ENCODE results near the gene SPESP1. TPM values are rescaled to one million over a fixed set of nuclear protein-coding genes. Genes with fewer than 3 reads are reported as not detected.

Gene SPESP1
- total and polyA plus RNA-seq, 10 donors, result 0.43 to 5.9 (median 2.2) TPM

GRCh38 chr15:68934341-68934740 lies 4.0 kb downstream of the SPESP1 start:
- H3K9me3 ChIP-seq, result no peaks in the 10 kb centered on the region
- H3K4me1 ChIP-seq, result no peaks in the 10 kb centered on the region
- intact Hi-C loops (cut with DNase I; ENCODE audit: low total_unique reads), result no loop called here
- TF ChIP-seq POLR2A (IDR thresholded peaks at IDR 0.05), result no peak
- no peak overlapping the region for H3K27ac ChIP-seq
- H3K4me3 ChIP-seq, result no peak overlapping the region
- peaks cover 0 to 10% (median 0%) of the 10 kb centered on the region in 7 donors for H3K27me3 ChIP-seq (replicated peaks in 1 of 7)
- no peak for DNase-seq
- H3K36me3 ChIP-seq, result no peaks in the 10 kb centered on the region

GRCh38 chr15:68935400-68935937 lies 5.1 kb downstream of the SPESP1 start:
- H3K27ac ChIP-seq, result no peak overlapping the region
- TF ChIP-seq POLR2AphosphoS5 (IDR thresholded peaks at IDR 0.05) (no peak), CTCF (IDR thresholded peaks at IDR 0.05 in 8 of 11, conservative IDR thresholded peaks at IDR 0.05 in 3 of 11) (no peak)
- WGBS, 5 donors, result 88 to 100% (median 92%) methylated on average over 2 of the region's 2 CpGs

GRCh38 chr15:68939501-68939900 lies 9.2 kb downstream of the SPESP1 start:
- H3K9me3 ChIP-seq, result no peaks in the 10 kb centered on the region
- 44 to 72% (median 59%) methylated on average over 1 of the region's 1 CpG for WGBS, 5 donors

More at GRCh38 chr15:68935400-68935937, 5.1 kb downstream of the SPESP1 start:
- no peak for DNase-seq
- no peaks in the 10 kb centered on the region for H3K36me3 ChIP-seq
- no peaks in the 10 kb centered on the region for H3K4me1 ChIP-seq
- intact Hi-C loops (cut with DNase I; ENCODE audit: low total_unique reads), result no loop called here
- no peaks in the 10 kb centered on the region for H3K9me3 ChIP-seq
- H3K27me3 ChIP-seq (replicated peaks in 1 of 7), result peaks cover 0 to 5% (median 0%) of the 10 kb centered on the region in 7 donors
- no peak overlapping the region for H3K4me3 ChIP-seq

GRCh38 chr15:68951813-68952212 lies 21.5 kb downstream of the SPESP1 start:
- no peak overlapping the region for H3K4me3 ChIP-seq
- H3K27ac ChIP-seq, result no peak overlapping the region
- no peaks in the 10 kb centered on the region for H3K4me1 ChIP-seq
- no peaks in the 10 kb centered on the region for H3K36me3 ChIP-seq
- 85 to 93% (median 91%) methylated on average over 4 of the region's 4 CpGs for WGBS, 5 donors
- H3K9me3 ChIP-seq, result peaks cover 0 to 23% (median 11%) of the 10 kb centered on the region in 8 donors
- DNase-seq, result no peak
- TF ChIP-seq CTCF (IDR thresholded peaks at IDR 0.05 in 8 of 11, conservative IDR thresholded peaks at IDR 0.05 in 3 of 11), result no peak
- no peak for TF ChIP-seq POLR2AphosphoS5 (IDR thresholded peaks at IDR 0.05)
- peaks cover 0 to 7% (median 0%) of the 10 kb centered on the region in 7 donors for H3K27me3 ChIP-seq (replicated peaks in 1 of 7)
- intact Hi-C loops (cut with DNase I; ENCODE audit: low total_unique reads), result no loop called here

More at GRCh38 chr15:68939501-68939900, 9.2 kb downstream of the SPESP1 start:
- Histone ChIP-seq H3K4me3 (no peak overlapping the region), H3K36me3 (no peaks in the 10 kb centered on the region), H3K27ac (no peak overlapping the region), H3K27me3 (replicated peaks in 1 of 7) (peaks cover 0 to 8% (median 0%) of the 10 kb centered on the region in 7 donors), H3K4me1 (no peaks in the 10 kb centered on the region)
- no peak for DNase-seq
- TF ChIP-seq POLR2AphosphoS5 (IDR thresholded peaks at IDR 0.05), result no peak
- TF ChIP-seq CTCF (IDR thresholded peaks at IDR 0.05 in 8 of 11, conservative IDR thresholded peaks at IDR 0.05 in 3 of 11), result no peak
- no peak for TF ChIP-seq POLR2A (IDR thresholded peaks at IDR 0.05)
- intact Hi-C loops (cut with DNase I; ENCODE audit: low total_unique reads), result no loop called here

- H3K27me3 ChIP-seq (replicated peaks in 1 of 7), result peaks cover 0 to 19% (median 0%) of the 10 kb centered on the region in 7 donors
- TF ChIP-seq POLR2AphosphoS5 (IDR thresholded peaks at IDR 0.05) (no peak), CTCF (IDR thresholded peaks at IDR 0.05 in 8 of 11, conservative IDR thresholded peaks at IDR 0.05 in 3 of 11) (no peak), POLR2A (IDR thresholded peaks at IDR 0.05) (no peak)
- H3K36me3 ChIP-seq, result no peaks in the 10 kb centered on the region
- DNase-seq, result no peak
- WGBS, 5 donors, result 79 to 98% (median 91%) methylated on average over 3 of the region's 3 CpGs
- peaks cover 0 to 9% (median 0%) of the 10 kb centered on the region in 8 donors for H3K9me3 ChIP-seq
- no peaks in the 10 kb centered on the region for H3K4me1 ChIP-seq
- intact Hi-C loops (cut with DNase I; ENCODE audit: low total_unique reads), result no loop called here
- no peak overlapping the region for H3K27ac ChIP-seq
- no peak overlapping the region for H3K4me3 ChIP-seq
These were observed 27.4 kb downstream of the SPESP1 start for GRCh38 chr15:68957696-68958095.
